ENCODE measurements around the gene TTBK1.

- TF ChIP-seq, protein P1, sequence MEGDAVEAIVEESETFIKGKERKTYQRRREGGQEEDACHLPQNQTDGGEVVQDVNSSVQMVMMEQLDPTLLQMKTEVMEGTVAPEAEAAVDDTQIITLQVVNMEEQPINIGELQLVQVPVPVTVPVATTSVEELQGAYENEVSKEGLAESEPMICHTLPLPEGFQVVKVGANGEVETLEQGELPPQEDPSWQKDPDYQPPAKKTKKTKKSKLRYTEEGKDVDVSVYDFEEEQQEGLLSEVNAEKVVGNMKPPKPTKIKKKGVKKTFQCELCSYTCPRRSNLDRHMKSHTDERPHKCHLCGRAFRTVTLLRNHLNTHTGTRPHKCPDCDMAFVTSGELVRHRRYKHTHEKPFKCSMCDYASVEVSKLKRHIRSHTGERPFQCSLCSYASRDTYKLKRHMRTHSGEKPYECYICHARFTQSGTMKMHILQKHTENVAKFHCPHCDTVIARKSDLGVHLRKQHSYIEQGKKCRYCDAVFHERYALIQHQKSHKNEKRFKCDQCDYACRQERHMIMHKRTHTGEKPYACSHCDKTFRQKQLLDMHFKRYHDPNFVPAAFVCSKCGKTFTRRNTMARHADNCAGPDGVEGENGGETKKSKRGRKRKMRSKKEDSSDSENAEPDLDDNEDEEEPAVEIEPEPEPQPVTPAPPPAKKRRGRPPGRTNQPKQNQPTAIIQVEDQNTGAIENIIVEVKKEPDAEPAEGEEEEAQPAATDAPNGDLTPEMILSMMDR (conservative IDR thresholded peaks at IDR 0.05; ENCODE audit: low read depth, low read length): no peak
- TF ChIP-seq EZH2 (IDR thresholded peaks at IDR 0.05; ENCODE audit: borderline replicate concordance, low read depth, low read length, poor library complexity, severe bottlenecking): no peak
Observed at GRCh38 chr6:43221046-43221972, 22.0 kb upstream of the TTBK1 start.

All from A673 (cell line).